ENCODE measurements around the gene MPL.
"Not testable (repeated sequence)": the region's sequence is repeated elsewhere in the genome, so short reads cannot be mapped to it uniquely, and the experiment has no call there.

MPL gene

GRCh38 chr1:43367904-43368645, 30.5 kb downstream of the MPL start, which contains the start of gene ELOVL1:
TSS of gene ELOVL1 (minus strand) at chr1:43368011. CDS start at chr1:43365609, 2,402 bp downstream.
- DNase-seq (ENCODE audit: low spot score), result peak; percentile 86
- TF ChIP-seq, protein P1, sequence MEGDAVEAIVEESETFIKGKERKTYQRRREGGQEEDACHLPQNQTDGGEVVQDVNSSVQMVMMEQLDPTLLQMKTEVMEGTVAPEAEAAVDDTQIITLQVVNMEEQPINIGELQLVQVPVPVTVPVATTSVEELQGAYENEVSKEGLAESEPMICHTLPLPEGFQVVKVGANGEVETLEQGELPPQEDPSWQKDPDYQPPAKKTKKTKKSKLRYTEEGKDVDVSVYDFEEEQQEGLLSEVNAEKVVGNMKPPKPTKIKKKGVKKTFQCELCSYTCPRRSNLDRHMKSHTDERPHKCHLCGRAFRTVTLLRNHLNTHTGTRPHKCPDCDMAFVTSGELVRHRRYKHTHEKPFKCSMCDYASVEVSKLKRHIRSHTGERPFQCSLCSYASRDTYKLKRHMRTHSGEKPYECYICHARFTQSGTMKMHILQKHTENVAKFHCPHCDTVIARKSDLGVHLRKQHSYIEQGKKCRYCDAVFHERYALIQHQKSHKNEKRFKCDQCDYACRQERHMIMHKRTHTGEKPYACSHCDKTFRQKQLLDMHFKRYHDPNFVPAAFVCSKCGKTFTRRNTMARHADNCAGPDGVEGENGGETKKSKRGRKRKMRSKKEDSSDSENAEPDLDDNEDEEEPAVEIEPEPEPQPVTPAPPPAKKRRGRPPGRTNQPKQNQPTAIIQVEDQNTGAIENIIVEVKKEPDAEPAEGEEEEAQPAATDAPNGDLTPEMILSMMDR (conservative IDR thresholded peaks at IDR 0.05; ENCODE audit: low read depth), result no peak; the same call in 1 of the 2 replicates
- peak within 1 kb of the TSS; percentile 96 for H3K27ac ChIP-seq
- ChIA-PET CTCF (interaction anchor here (1.0 to 1.7 kb wide), 3 partner anchors 10 to 141 kb away, joined by 3 to 6 read pairs (median 4); no protein-coding TSS in a partner anchor), POLR2A (ENCODE audit: low non-redundant PET) (interaction anchor here (1.0 to 1.4 kb wide), 3 partner anchors 10 to 86 kb away, joined by 4 to 7 read pairs (median 5); partner anchors contain the start of genes CDC20 and HYI)

DNA sequence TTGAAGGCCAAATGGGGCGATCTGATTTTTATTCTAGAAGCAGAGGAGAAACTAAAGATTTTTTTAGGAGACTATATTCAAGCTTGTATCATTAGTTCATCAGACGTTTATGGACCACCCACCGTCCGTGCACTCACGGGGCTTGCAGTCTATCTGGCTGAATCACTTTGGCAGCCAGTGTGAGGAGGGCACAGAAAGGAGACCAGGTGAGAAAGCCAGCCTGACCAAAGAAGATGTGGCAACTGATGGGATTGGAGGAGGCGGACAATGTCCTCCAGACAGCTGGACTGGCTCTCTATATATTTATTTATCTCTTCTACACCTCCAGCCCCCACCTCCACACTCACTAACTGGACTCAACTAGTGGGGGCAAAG, 31.0 kb downstream of the MPL start:
- ChIA-PET POLR2A (ENCODE audit: low non-redundant PET) (interaction anchor here (1.0 to 1.4 kb wide), 3 partner anchors 10 to 86 kb away, joined by 4 to 7 read pairs (median 5); partner anchors contain the start of genes CDC20 and HYI), CTCF (interaction anchor here (1.0 to 1.7 kb wide), 3 partner anchors 10 to 141 kb away, joined by 3 to 6 read pairs (median 4); no protein-coding TSS in a partner anchor)
- no peak for DNase-seq (ENCODE audit: low spot score)
- peak overlapping the region; percentile 96 for H3K27ac ChIP-seq
- TF ChIP-seq, protein P1 (conservative IDR thresholded peaks at IDR 0.05; ENCODE audit: low read depth), result no peak

DNA sequence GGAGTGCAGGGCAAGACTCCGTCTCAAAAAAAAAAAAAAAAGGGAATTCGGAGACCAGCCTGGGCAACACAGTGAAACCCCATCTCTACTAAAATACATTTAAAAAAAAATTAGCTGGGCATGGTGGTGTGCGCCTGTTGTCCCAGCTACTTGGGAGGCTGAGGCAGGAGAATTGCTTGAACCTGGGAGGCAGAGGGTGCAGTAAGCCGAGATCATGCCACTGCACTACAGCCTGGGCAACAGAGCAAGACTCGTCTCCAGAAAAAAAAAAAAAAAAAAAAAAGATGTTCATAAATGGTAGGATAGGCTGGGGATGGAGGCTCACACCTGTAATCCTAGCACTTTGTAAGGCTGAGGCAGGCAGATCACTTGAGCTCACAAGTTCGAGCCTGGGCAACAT, 32.2 kb downstream of the MPL start:
- DNase-seq (ENCODE audit: low spot score); POLR2A ChIA-PET (ENCODE audit: low non-redundant PET): not testable (repeated sequence)
- CTCF ChIA-PET, result interaction anchor here (0.6 kb wide), 3 partner anchors 36 to 84 kb away, joined by 3 to 7 read pairs (median 3); partner anchors contain the start of gene HYI
- H3K27ac ChIP-seq, result peak overlapping the region; percentile 96

DNA sequence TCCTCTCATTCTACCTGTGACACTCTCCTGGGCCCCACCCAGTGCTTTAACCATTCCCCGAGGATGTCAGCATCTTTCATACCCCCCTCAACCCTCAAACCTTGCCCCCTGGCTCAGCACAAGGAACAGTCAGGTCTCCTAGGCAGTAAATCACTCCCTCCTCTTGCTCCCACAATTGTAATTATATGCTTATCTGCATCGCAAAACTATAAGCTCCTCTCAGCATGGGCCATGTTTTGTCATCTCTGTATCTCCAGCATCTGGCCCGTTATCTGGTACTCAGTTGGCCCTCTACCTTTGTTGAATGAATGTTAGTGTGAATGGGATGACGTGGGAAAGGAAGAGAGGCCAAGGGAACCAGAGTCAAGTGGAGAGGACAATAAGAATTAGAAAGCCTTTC, 32.9 kb downstream of the MPL start:
- ChIA-PET CTCF (interaction anchor here (0.6 kb wide), 1 partner anchor 73 kb away, joined by 7 read pairs; no protein-coding TSS in a partner anchor), POLR2A (ENCODE audit: low non-redundant PET) (no interaction called here)
- TF ChIP-seq, protein P1 (conservative IDR thresholded peaks at IDR 0.05; ENCODE audit: low read depth), result no peak
- DNase-seq (ENCODE audit: low spot score), result no peak
- H3K27ac ChIP-seq, result peak overlapping the region; percentile 96

- ChIA-PET CTCF (no interaction called here), POLR2A (ENCODE audit: low non-redundant PET) (no interaction called here)
- peak overlapping the region; percentile 61 for H3K27ac ChIP-seq
- DNase-seq (ENCODE audit: low spot score), result no peak
- TF ChIP-seq, protein P1 (conservative IDR thresholded peaks at IDR 0.05; ENCODE audit: low read depth), result no peak
These were observed 34.6 kb downstream of the MPL start for GRCh38 chr1:43372172-43372571.

- peak; percentile 88 for DNase-seq (ENCODE audit: low spot score)
- peak overlapping the region; percentile 90 for H3K27ac ChIP-seq
- CTCF ChIA-PET, result interaction anchor here (0.5 to 0.6 kb wide), 4 partner anchors 68 to 1727 kb away, joined by 3 read pairs; no protein-coding TSS in a partner anchor
- TF ChIP-seq, protein P1 (conservative IDR thresholded peaks at IDR 0.05; ENCODE audit: low read depth), result no peak
- POLR2A ChIA-PET (ENCODE audit: low non-redundant PET), result no interaction called here
These were observed 35.7 kb downstream of the MPL start for GRCh38 chr1:43373066-43373940.
